IMR-90 (cell line): ENCODE measurements around the gene TMEM184B. TPM values are rescaled to one million over a fixed set of nuclear protein-coding genes. Genes with fewer than 3 reads are reported as not detected.
A peak's percentile ranks its signal among the peaks of the same experiment; 100 is the strongest.

Experiments used
- ATAC-seq: fragments of 200-7000 bp; cut with Tn5 transposase; 2 replicates; pipeline ENCODE4 v1.9.1; 2020; ENCODE audit warnings: low read depth, mild to moderate bottlenecking, moderate library complexity
- BruUV-seq: library from RNA; stranded (reverse); fragments of 400-500 nt; replicated peaks from 2 replicates; lab custom pipeline; 2021; lab: Mats Ljungman, UMichigan
- CTCF ChIA-PET: fragments of 300-600 bp; formaldehyde crosslinking; extraction: SDS; loops from one replicate; lab custom pipeline; 2021; ENCODE audit warnings: antibody characterized with exemption; lab: Yijun Ruan, JAX
- POLR2A ChIA-PET: fragments of 300-600 bp; sonication (Branson Sonifier 250); formaldehyde crosslinking; loops from one replicate; lab custom pipeline; 2022; ENCODE audit warnings: antibody characterized with exemption; ENCODE audit not compliant: unreplicated experiment; lab: Charles Lee
- DNase-seq: peaks from one replicate; pipeline ENCODE4 v3.0.0; 2013
- H2AFZ ChIP-seq: replicated peaks from 2 replicates; pipeline ENCODE3; 2013; ENCODE audit warnings: low read length, mild to moderate bottlenecking; ENCODE audit not compliant: poor library complexity
- H2AK5ac ChIP-seq: 2 replicates; pipeline ENCODE4 v1.6.1; 2013; ENCODE audit warnings: low read depth, low read length, inconsistent platforms
- H2AK9ac ChIP-seq: replicated peaks from 2 replicates; pipeline ENCODE3; 2013; ENCODE audit warnings: mild to moderate bottlenecking, low read depth, low read length, moderate library complexity; ENCODE audit not compliant: poor library complexity
- H2BK120ac ChIP-seq: 2 replicates; pipeline ENCODE4 v1.6.1; 2013; ENCODE audit warnings: low read depth, low read length, inconsistent platforms
- H2BK15ac ChIP-seq: 3 replicates; pipeline ENCODE4 v1.6.1; 2013; ENCODE audit warnings: low read depth, low read length, inconsistent platforms
- H2BK20ac ChIP-seq: 2 replicates; pipeline ENCODE4 v1.6.1; 2013; ENCODE audit warnings: low read depth, mild to moderate bottlenecking, inconsistent platforms, low read length, moderate library complexity
- H2BK5ac ChIP-seq: 2 replicates; pipeline ENCODE4 v1.6.1; 2013; ENCODE audit warnings: mild to moderate bottlenecking, low read depth, low read length, inconsistent platforms; ENCODE audit not compliant: poor library complexity, severe bottlenecking
- H3K14ac ChIP-seq: replicated peaks from 2 replicates; pipeline ENCODE4 v1.6.1; 2013; ENCODE audit warnings: low read depth, low read length, inconsistent platforms
- H3K18ac ChIP-seq: 2 replicates; pipeline ENCODE4 v1.6.1; 2013; ENCODE audit warnings: low read depth, low read length, control low read depth
- H3K23ac ChIP-seq: 2 replicates; pipeline ENCODE4 v1.6.1; 2013; ENCODE audit warnings: low read depth, low read length, inconsistent platforms
- H3K27ac ChIP-seq: 2 replicates; pipeline ENCODE4 v1.5.1; 2013; ENCODE audit warnings: mild to moderate bottlenecking, control low read depth, low read length; ENCODE audit not compliant: insufficient read depth
- H3K27me3 ChIP-seq: 2 replicates; pipeline ENCODE4 v1.6.1; 2013; ENCODE audit warnings: low read length; ENCODE audit not compliant: control insufficient read depth, insufficient read depth
- H3K36me3 ChIP-seq: 2 replicates; pipeline ENCODE4 v1.6.1; 2013; ENCODE audit warnings: low read length, mixed read lengths; ENCODE audit not compliant: control insufficient read depth, insufficient read depth
- H3K4ac ChIP-seq: 2 replicates; pipeline ENCODE4 v1.6.1; 2013; ENCODE audit warnings: low read depth, low read length, inconsistent platforms
- H3K4me1 ChIP-seq: 2 replicates; pipeline ENCODE4 v1.6.1; 2013; ENCODE audit warnings: low read length, mixed read lengths; ENCODE audit not compliant: control insufficient read depth, insufficient read depth
- H3K4me2 ChIP-seq: 2 replicates; pipeline ENCODE4 v1.6.1; 2013; ENCODE audit warnings: low read depth, mild to moderate bottlenecking, control low read depth, low read length, moderate library complexity
- H3K4me3 ChIP-seq: 2 replicates; pipeline ENCODE4 v1.5.1; 2013; ENCODE audit warnings: low read depth, mild to moderate bottlenecking, control low read depth, low read length, moderate library complexity; ENCODE audit not compliant: insufficient read depth
- H3K56ac ChIP-seq: 2 replicates; pipeline ENCODE4 v1.6.1; 2013; ENCODE audit warnings: low read length, inconsistent platforms; ENCODE audit not compliant: insufficient read depth; ENCODE audit errors: extremely low read depth
- H3K79me1 ChIP-seq, 2 experiments: 2 replicates each; pipeline ENCODE4 v1.6.1; 2013; ENCODE audit warnings: low read length in 2 of 2, inconsistent platforms in 1 of 2, low read depth in 1 of 2
- H3K9ac ChIP-seq: 2 replicates; pipeline ENCODE4 v1.6.1; 2013; ENCODE audit warnings: low read depth, low read length, control low read depth
- H3K9me1 ChIP-seq: 2 replicates; pipeline ENCODE4 v1.6.1; 2013; ENCODE audit warnings: low read length, inconsistent platforms; ENCODE audit not compliant: insufficient read depth
- H3K9me3 ChIP-seq: 2 replicates; pipeline ENCODE4 v1.6.1; 2013; ENCODE audit warnings: low read length; ENCODE audit not compliant: control insufficient read depth, insufficient read depth
- H4K20me1 ChIP-seq: 2 replicates; pipeline ENCODE4 v1.6.1; 2013; ENCODE audit warnings: low read length, inconsistent platforms; ENCODE audit not compliant: insufficient read depth
- H4K5ac ChIP-seq: 2 replicates; pipeline ENCODE4 v1.6.1; 2013; ENCODE audit warnings: mild to moderate bottlenecking, low read depth, low read length, control low read depth
- H4K8ac ChIP-seq, 2 experiments: 2 replicates each; pipeline ENCODE4 v1.6.1; 2013; ENCODE audit warnings: low read depth in 2 of 2, low read length in 2 of 2, control low read depth in 1 of 2, inconsistent platforms in 1 of 2
- H4K91ac ChIP-seq: 2 replicates; pipeline ENCODE4 v1.6.1; 2013; ENCODE audit warnings: low read depth, low read length, inconsistent platforms; ENCODE audit not compliant: insufficient read depth
- CHD1 ChIP-seq: IDR thresholded peaks from 2 replicates; pipeline ENCODE4 v1.6.1; 2012; ENCODE audit warnings: low read depth, low read length, improper control_type of control experiment
- MXI1 ChIP-seq: IDR thresholded peaks from 2 replicates; pipeline ENCODE4 v1.6.1; 2012; ENCODE audit warnings: low read depth, mild to moderate bottlenecking, low read length, moderate library complexity, borderline replicate concordance
- WGBS, 2 experiments: methylation state at CpG; one replicate each; pipeline versions ENCODE4 v1.1.5 to v1.1.7; 2013; ENCODE audit warnings: missing lambda C conversion rate in 2 of 2; ENCODE audit not compliant: insufficient read length in 1 of 2; ENCODE audit errors: extremely low coverage in 2 of 2; 5-methylcytosine and 5-hydroxymethylcytosine counted together
- dilution Hi-C: fragments of 300-500 bp; cut with HindIII; formaldehyde crosslinking; loops from one replicate; pipeline ENCODE4 v1.14.3; 2018; ENCODE audit warnings: low sequenced_read_pairs; ENCODE audit not compliant: unreplicated experiment
- in situ Hi-C: fragments of 300-500 bp; cut with MboI; formaldehyde crosslinking; loops from 3 replicates; pipeline ENCODE4 v1.14.3; 2019; ENCODE audit warnings: low sequenced_read_pairs, inconsistent platforms, mixed read lengths
- intact Hi-C: fragments of 100-400 bp; cut with micrococcal nuclease; formaldehyde crosslinking; loops from 2 replicates; pipeline ENCODE4 v1.10.0; 2022
- polyA plus RNA-seq, 3 experiments: library from polyadenylated mRNA; depleted of rRNA; stranded (reverse); fragments of >200 nt; gene quantifications; 2 replicates each; pipeline ENCODE4 v1.2.3, GENCODE V29; 2012; ENCODE audit warnings: low replicate concordance in 1 of 3
- total RNA-seq: library from RNA; depleted of rRNA; stranded (reverse); fragments of >200 nt; gene quantifications from 2 replicates; pipeline ENCODE4 v1.2.3, GENCODE V29; 2012

Gene TMEM184B
- total and polyA plus RNA-seq, 2 of the 4 experiments (the other 2 are of a cell fraction), result 9.1 to 81.1 TPM

DNA sequence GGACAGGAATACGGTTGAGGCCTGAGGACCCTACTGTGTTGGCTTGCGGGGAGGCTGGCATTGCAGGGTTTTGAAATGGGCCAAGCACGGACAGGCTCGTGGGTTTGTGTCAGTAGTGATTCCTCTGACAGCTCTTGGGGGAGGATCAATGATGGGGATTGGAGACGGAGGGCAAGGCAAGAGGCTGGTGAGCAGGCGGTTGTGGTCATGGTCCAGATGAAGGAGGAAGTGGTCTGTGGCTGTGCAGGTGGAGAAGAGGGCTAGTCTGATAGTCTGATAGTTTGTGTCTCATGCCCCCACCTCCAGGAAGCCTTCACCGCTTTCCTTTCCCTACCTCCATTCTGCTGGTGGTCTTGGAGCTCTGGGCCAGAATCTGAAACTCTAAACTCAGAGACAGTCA, 68.0 kb downstream of the TMEM184B start:
- no TSS peak for BruUV-seq
- CTCF ChIA-PET, result no interaction called here

More for the DNA sequence above, 68.0 kb downstream of the TMEM184B start:
- Histone ChIP-seq H2AK9ac (peak overlapping the region; percentile 70), H4K8ac (peak overlapping the region in 1 of 2 experiments; percentile 36; a peak in 1 of 4 replicates), H3K27me3 (no peaks in the 10 kb centered on the region), H2AK5ac (peak overlapping the region; percentile 97), H4K5ac (peak overlapping the region; percentile 79; the same call in 1 of the 2 replicates), H3K4me2 (peak overlapping the region; percentile 99), H3K27ac (peak overlapping the region; percentile 68), H3K9ac (peak overlapping the region; percentile 20), H2BK20ac (no peak overlapping the region), H3K56ac (no peak overlapping the region; the same call in 1 of the 2 replicates), H4K91ac (0 out of 2 replicates have a peak overlapping the region, but pooled peaks have one; percentile 35), H3K4me3 (no peak overlapping the region), H2AFZ (peak overlapping the region; percentile 26), H3K23ac (peak overlapping the region; percentile 80), H3K36me3 (peaks cover 1% of the 10 kb centered on the region; the same call in 1 of the 2 replicates), H4K20me1 (peaks cover 70% of the 10 kb centered on the region), H3K9me1 (peaks cover 34% of the 10 kb centered on the region), H3K4me1 (peaks cover 26% of the 10 kb centered on the region), H3K18ac (peak overlapping the region; percentile 53), H3K4ac (peak overlapping the region; percentile 85), H3K79me1 (peaks cover 3 to 69% of the 10 kb centered on the region in 2 experiments; a peak in 3 of 4 replicates), H2BK5ac (peak overlapping the region; percentile 57), H3K9me3 (no peaks in the 10 kb centered on the region), H2BK15ac (no peak overlapping the region), H2BK120ac (peak overlapping the region; percentile 57), H3K14ac (peak overlapping the region; percentile 79)
- no peak for ATAC-seq
- dilution Hi-C loops, result no loop called here
- in situ Hi-C loops, result no loop called here
- 100% methylated on average over 3 of the region's 7 CpGs; no CpG with 5 or more reads in 1 of the 2 experiments for WGBS, 2 experiments
- POLR2A ChIA-PET, result interaction anchor here (0.5 kb wide), 1 partner anchor 107 kb away, joined by 5 read pairs; no protein-coding TSS in a partner anchor
- intact Hi-C loops, result loop anchor here (2.0 kb wide), 1 partner anchor 90 kb away; no protein-coding TSS in a partner anchor
- no peak for DNase-seq
- TF ChIP-seq CHD1 (no peak), MXI1 (0 out of 2 replicates have a peak, but pooled peaks have one; percentile 7)
